ENCODE results near the gene CDK9. TPM values are rescaled to one million over a fixed set of nuclear protein-coding genes. Genes with fewer than 3 reads are reported as not detected.
A peak's percentile ranks its signal among the peaks of the same experiment; 100 is the strongest.

The CDK9 gene
- total and polyA plus RNA-seq, 2 of the 4 experiments (the other 2 are of a cell fraction), result 30.3 to 49.9 TPM

DNA sequence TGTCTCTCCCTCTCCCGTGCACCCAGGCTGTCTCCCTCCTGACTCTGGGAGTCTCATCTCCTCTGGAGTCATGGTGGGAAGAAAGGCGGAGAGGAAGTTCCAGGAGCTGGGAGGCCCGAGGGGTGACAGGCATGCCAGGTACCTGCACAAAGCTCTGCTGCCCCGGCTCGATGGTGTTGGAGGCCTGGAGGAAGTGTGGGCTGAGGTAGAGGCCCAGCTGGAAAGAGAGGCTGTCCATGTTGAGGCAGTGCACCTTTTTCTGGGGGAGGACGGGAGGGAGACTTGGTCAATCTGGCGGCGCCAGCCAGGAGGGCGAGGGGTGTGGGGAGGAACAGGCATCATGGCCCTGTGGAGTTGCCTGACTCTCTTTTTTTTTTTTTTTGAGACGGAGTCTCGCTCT lies 32.7 kb downstream of the CDK9 start:
- H4K8ac ChIP-seq (ENCODE audit: low read depth in 2 of 2, low read length in 2 of 2), result no peak overlapping the region
- H3K18ac ChIP-seq (ENCODE audit: low read depth, low read length), result no peak overlapping the region
- H3K27ac ChIP-seq (ENCODE audit: insufficient read depth, low read length), result no peak overlapping the region
- dilution Hi-C loops (cut with HindIII; ENCODE audit: low sequenced_read_pairs, unreplicated experiment), result no loop called here
- TF ChIP-seq SMC3 (IDR thresholded peaks at IDR 0.05; ENCODE audit: low read depth, low read length) (no peak), BHLHE40 (IDR thresholded peaks at IDR 0.05; ENCODE audit: low read depth, low read length) (no peak), RAD21 (IDR thresholded peaks at IDR 0.05; ENCODE audit: low read length) (no peak), RFX5 (IDR thresholded peaks at IDR 0.05; ENCODE audit: low read depth, low read length) (no peak), CEBPB (IDR thresholded peaks at IDR 0.05; ENCODE audit: low read depth, low read length) (no peak), RCOR1 (IDR thresholded peaks at IDR 0.05; ENCODE audit: insufficient replicate concordance, low read length) (no peak), CHD1 (IDR thresholded peaks at IDR 0.05; ENCODE audit: low read depth, low read length) (no peak), MAFK (IDR thresholded peaks at IDR 0.05; ENCODE audit: low read depth, low read length) (no peak), POLR2A (IDR thresholded peaks at IDR 0.05; ENCODE audit: low read depth, low read length) (no peak), MXI1 (IDR thresholded peaks at IDR 0.05; ENCODE audit: borderline replicate concordance, low read depth, low read length) (no peak), CTCF (conservative IDR thresholded peaks at IDR 0.05; ENCODE audit: low read depth, low read length) (no peak), ELK1 (IDR thresholded peaks at IDR 0.05; ENCODE audit: borderline replicate concordance, low read depth, low read length) (no peak), MAZ (IDR thresholded peaks at IDR 0.05; ENCODE audit: borderline replicate concordance, low read depth, low read length) (no peak), NFE2L2 (IDR thresholded peaks at IDR 0.05; ENCODE audit: low read depth, low read length) (no peak), FOS (IDR thresholded peaks at IDR 0.05; ENCODE audit: low read depth, low read length) (no peak)
- TF ChIP-seq, protein P1, sequence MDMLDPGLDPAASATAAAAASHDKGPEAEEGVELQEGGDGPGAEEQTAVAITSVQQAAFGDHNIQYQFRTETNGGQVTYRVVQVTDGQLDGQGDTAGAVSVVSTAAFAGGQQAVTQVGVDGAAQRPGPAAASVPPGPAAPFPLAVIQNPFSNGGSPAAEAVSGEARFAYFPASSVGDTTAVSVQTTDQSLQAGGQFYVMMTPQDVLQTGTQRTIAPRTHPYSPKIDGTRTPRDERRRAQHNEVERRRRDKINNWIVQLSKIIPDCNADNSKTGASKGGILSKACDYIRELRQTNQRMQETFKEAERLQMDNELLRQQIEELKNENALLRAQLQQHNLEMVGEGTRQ (IDR thresholded peaks at IDR 0.05; ENCODE audit: low read depth, low read length), result no peak
- no peak overlapping the region for H2AK5ac ChIP-seq (ENCODE audit: low read depth, low read length)
- no peak overlapping the region for H2AK9ac ChIP-seq (replicated peaks; ENCODE audit: low read depth, low read length, poor library complexity)
- H3K27me3 ChIP-seq (ENCODE audit: control insufficient read depth, insufficient read depth, low read length), result no peaks in the 10 kb centered on the region
- in situ Hi-C loops (cut with MboI; ENCODE audit: low sequenced_read_pairs), result no loop called here
- H3K4me3 ChIP-seq (ENCODE audit: insufficient read depth, low read depth, low read length), result no peak overlapping the region
- no peak overlapping the region for H3K14ac ChIP-seq (replicated peaks; ENCODE audit: low read depth, low read length)
- no peak overlapping the region for H3K4me2 ChIP-seq (ENCODE audit: low read depth, low read length)
- 91% methylated on average over 3 of the region's 11 CpGs; no CpG with 5 or more reads in 1 of the 2 experiments for WGBS, 2 experiments (ENCODE audit: extremely low coverage in 2 of 2, insufficient read length in 1 of 2)
- H2BK20ac ChIP-seq (ENCODE audit: low read depth, low read length), result no peak overlapping the region
- intact Hi-C loops (cut with micrococcal nuclease), result no loop called here
- no peak overlapping the region for H2BK15ac ChIP-seq (ENCODE audit: low read depth, low read length)
- ChIA-PET POLR2A (ENCODE audit: unreplicated experiment) (interaction anchor here (0.6 kb wide), 1 partner anchor 14 kb away, joined by 5 read pairs; no protein-coding TSS in a partner anchor), CTCF (no interaction called here)
- no peak overlapping the region for H4K5ac ChIP-seq (ENCODE audit: low read depth, low read length)
- no peaks in the 10 kb centered on the region; the same call in 1 of the 2 replicates for H3K9me1 ChIP-seq (ENCODE audit: insufficient read depth, low read length)
- no peaks in the 10 kb centered on the region for H3K9me3 ChIP-seq (ENCODE audit: control insufficient read depth, insufficient read depth, low read length)
- no TSS peak for BruUV-seq (replicated peaks)
- H2BK5ac ChIP-seq (ENCODE audit: low read depth, low read length, poor library complexity, severe bottlenecking), result no peak overlapping the region
- no peak overlapping the region for H4K91ac ChIP-seq (ENCODE audit: insufficient read depth, low read depth, low read length)
- no peak for ATAC-seq (ENCODE audit: low read depth)
- peaks cover 11% of the 10 kb centered on the region; the same call in 1 of the 2 replicates for H3K4me1 ChIP-seq (ENCODE audit: control insufficient read depth, insufficient read depth, low read length)
- no peak overlapping the region for H3K23ac ChIP-seq (ENCODE audit: low read depth, low read length)
- 0 out of 2 replicates have a peak, but pooled peaks cover 5% of the 10 kb centered on the region for H4K20me1 ChIP-seq (ENCODE audit: insufficient read depth, low read length)
- H3K56ac ChIP-seq (ENCODE audit: extremely low read depth, insufficient read depth, low read length), result no peak overlapping the region
- no peak for DNase-seq
- no peak overlapping the region for H3K9ac ChIP-seq (ENCODE audit: low read depth, low read length)
- no peak overlapping the region for H2BK120ac ChIP-seq (ENCODE audit: low read depth, low read length)
- H3K4ac ChIP-seq (ENCODE audit: low read depth, low read length), result no peak overlapping the region
- peaks cover 61% of the 10 kb centered on the region for H3K36me3 ChIP-seq (ENCODE audit: control insufficient read depth, insufficient read depth, low read length)
- peaks cover 7 to 22% of the 10 kb centered on the region in 2 experiments; a peak in 2 of 4 replicates for H3K79me1 ChIP-seq (ENCODE audit: low read depth in 1 of 2, low read length in 2 of 2)
- H2AFZ ChIP-seq (replicated peaks; ENCODE audit: low read length, poor library complexity), result peak overlapping the region; percentile 11
